Activated CD8-positive, alpha-beta T cell treated with anti-CD3 and anti-CD28 coated beads for 36 hours (primary cell): Measurements from ENCODE around the gene SLC9A2. TPM values are rescaled to one million over a fixed set of nuclear protein-coding genes. Genes with fewer than 3 reads are reported as not detected.

Experiments used
- ATAC-seq: fragments of 200-7000 bp; cut with Tn5 transposase; one replicate; pipeline ENCODE4 v1.10.0; 2021; ENCODE audit warnings: mild to moderate bottlenecking, moderate library complexity
- CTCF ChIA-PET: fragments of 350-600 bp; sonication (Branson Sonifier 250); formaldehyde crosslinking; loops from one replicate; lab custom pipeline; 2021; ENCODE audit warnings: antibody characterized with exemption; lab: Charles Lee
- POLR2A ChIA-PET: fragments of 350-600 bp; sonication (Branson Sonifier 250); formaldehyde crosslinking; loops from one replicate; lab custom pipeline; 2021; ENCODE audit warnings: antibody characterized with exemption; lab: Charles Lee
- DNase-seq: peaks from one replicate; pipeline ENCODE4 v3.0.0-alpha.2; 2020
- H3K27ac Mint-ChIP-seq: one replicate; pipeline ENCODE4 v1.8.0; 2021; ENCODE audit warnings: mild to moderate bottlenecking, mixed read lengths
- H3K27me3 Mint-ChIP-seq: one replicate; pipeline ENCODE4 v1.8.0; 2021; ENCODE audit warnings: mixed read lengths
- H3K36me3 Mint-ChIP-seq: one replicate; pipeline ENCODE4 v1.8.0; 2021; ENCODE audit warnings: low read depth, mixed read lengths
- H3K4me1 Mint-ChIP-seq: one replicate; pipeline ENCODE4 v1.8.0; 2021; ENCODE audit warnings: low read depth, mixed read lengths
- H3K4me3 Mint-ChIP-seq: one replicate; pipeline ENCODE4 v1.8.0; 2021; ENCODE audit warnings: mild to moderate bottlenecking, moderate library complexity, mixed read lengths
- H3K9me3 Mint-ChIP-seq: one replicate; pipeline ENCODE4 v1.8.0; 2021; ENCODE audit warnings: mixed read lengths
- CTCF ChIP-seq: fragments of 200-600 bp; IDR thresholded peaks from one replicate; pipeline ENCODE4 v1.8.0; 2022; ENCODE audit warnings: antibody characterized with exemption, mild to moderate bottlenecking
- intact Hi-C: fragments of 100-400 bp; cut with micrococcal nuclease; formaldehyde crosslinking; loops from one replicate; pipeline ENCODE4 v1.10.0; 2022
- total RNA-seq, 2 experiments: library from RNA; stranded (reverse); gene quantifications; one replicate each; pipeline ENCODE4 v1.2.3, GENCODE V29; 2021

The SLC9A2 gene
- under 1 TPM; 0.05 to 0.18 TPM for total RNA-seq

GRCh38 chr2:102619414-102620319 lies at the start of gene SLC9A2:
TSS of gene SLC9A2 (plus strand) at chr2:102619553. CDS start at chr2:102619849, 296 bp downstream.
- Mint-ChIP-seq H3K9me3 (no peaks in the 10 kb centered on the region), H3K36me3 (no peaks in the 10 kb centered on the region), H3K27me3 (peaks cover 50% of the 10 kb centered on the region), H3K4me3 (peak within 1 kb of the TSS; percentile 55), H3K27ac (no peak within 1 kb of the TSS), H3K4me1 (peaks cover 13% of the 10 kb centered on the region)
- TF ChIP-seq CTCF = no peak
- intact Hi-C loops = loop anchor here (10.0 kb wide), 1 partner anchor 105 kb away; no protein-coding TSS in a partner anchor
- ChIA-PET CTCF (no interaction called here), POLR2A (no interaction called here)
- ATAC-seq (peak; percentile 48), DNase-seq (peak; percentile 24)

GRCh38 chr2:102575888-102576287 lies 43.5 kb upstream of the SLC9A2 start:
- Mint-ChIP-seq H3K27me3 (peaks cover 15% of the 10 kb centered on the region), H3K4me3 (no peak overlapping the region), H3K4me1 (no peaks in the 10 kb centered on the region), H3K36me3 (no peaks in the 10 kb centered on the region), H3K9me3 (peaks cover 9% of the 10 kb centered on the region), H3K27ac (no peak overlapping the region)
- TF ChIP-seq CTCF = no peak
- ChIA-PET CTCF (no interaction called here), POLR2A (no interaction called here)
- intact Hi-C loops = no loop called here
- no peak for DNase-seq
- no peak for ATAC-seq

- no peak overlapping the region for H3K4me3 Mint-ChIP-seq
- peaks cover 16% of the 10 kb centered on the region for H3K27me3 Mint-ChIP-seq
- H3K9me3 Mint-ChIP-seq = peaks cover 9% of the 10 kb centered on the region
- ATAC-seq (no peak), DNase-seq (no peak)
- H3K27ac Mint-ChIP-seq = no peak overlapping the region
- intact Hi-C loops = no loop called here
- no peaks in the 10 kb centered on the region for H3K36me3 Mint-ChIP-seq
- no peak for TF ChIP-seq CTCF
- H3K4me1 Mint-ChIP-seq = peaks cover 6% of the 10 kb centered on the region
- CTCF ChIA-PET = interaction anchor here (1.2 kb wide), 1 partner anchor 82 kb away, joined by 3 read pairs; no protein-coding TSS in a partner anchor
- POLR2A ChIA-PET = no interaction called here
Observed at GRCh38 chr2:102578376-102578775, 41.0 kb upstream of the SLC9A2 start.

GRCh38 chr2:102581911-102582310 lies 37.4 kb upstream of the SLC9A2 start:
- CTCF ChIA-PET = no interaction called here
- Mint-ChIP-seq H3K36me3 (no peaks in the 10 kb centered on the region), H3K4me1 (peaks cover 6% of the 10 kb centered on the region), H3K27me3 (peaks cover 11% of the 10 kb centered on the region), H3K27ac (no peak overlapping the region), H3K9me3 (peaks cover 7% of the 10 kb centered on the region), H3K4me3 (no peak overlapping the region)
- POLR2A ChIA-PET = no interaction called here
- no peak for DNase-seq
- intact Hi-C loops = no loop called here
- TF ChIP-seq CTCF = no peak
- peak; percentile 39 for ATAC-seq

- intact Hi-C loops = no loop called here
- no peak for DNase-seq
- ChIA-PET CTCF (no interaction called here), POLR2A (no interaction called here)
- Mint-ChIP-seq H3K27me3 (peaks cover 9% of the 10 kb centered on the region), H3K4me1 (peaks cover 6% of the 10 kb centered on the region), H3K36me3 (no peaks in the 10 kb centered on the region), H3K9me3 (peaks cover 5% of the 10 kb centered on the region), H3K27ac (no peak overlapping the region), H3K4me3 (no peak overlapping the region)
- no peak for TF ChIP-seq CTCF
- no peak for ATAC-seq
Observed at GRCh38 chr2:102582845-102583244, 36.5 kb upstream of the SLC9A2 start.
